AG04449 (cell line): Measurements from ENCODE around the gene SLFN11.
"Not testable (repeated sequence)": the region's sequence is repeated elsewhere in the genome, so short reads cannot be mapped to it uniquely, and the experiment has no call there.

ENCODE experiments used
- CTCF ChIA-PET: fragments of 350-600 bp; formaldehyde crosslinking; extraction: SDS; loops from one replicate; lab custom pipeline; 2021; ENCODE audit warnings: antibody characterized with exemption; lab: Yijun Ruan, JAX
- POLR2A ChIA-PET: fragments of 400-600, 350-600 bp; formaldehyde crosslinking; extraction: SDS; loops from one replicate; lab custom pipeline; 2020; ENCODE audit warnings: antibody characterized with exemption, inconsistent platforms; lab: Yijun Ruan, JAX
- DNase-seq: peaks from one replicate; pipeline ENCODE4 v3.0.0-alpha.2; 2010; ENCODE audit warnings: low read depth, low spot score
- H3K4me3 ChIP-seq: 2 replicates; pipeline ENCODE4 v1.5.1; 2011; ENCODE audit warnings: low read depth, mild to moderate bottlenecking, control low read depth, low read length
- CTCF ChIP-seq: IDR thresholded peaks from one replicate; pipeline ENCODE4 v1.5.1; 2011; ENCODE audit warnings: mild to moderate bottlenecking, moderate library complexity, low read length, control low read depth, inconsistent platforms; ENCODE audit not compliant: insufficient read depth; ENCODE audit errors: missing control alignments

Gene SLFN11

GRCh38 chr17:35373534-35373983, at the start of gene SLFN11:
TSS of gene SLFN11 (minus strand) at chr17:35373621. CDS start at chr17:35363807, 9,814 bp downstream.
- H3K4me3 ChIP-seq, result peak within 1 kb of the TSS; percentile 92
- TF ChIP-seq CTCF, result no peak
- POLR2A ChIA-PET, result interaction anchor here (0.6 to 2.1 kb wide), 19 partner anchors 10 to 1138 kb away, joined by 3 to 20 read pairs (median 4); partner anchors contain the start of genes PEX12, RASL10B, SLFN12 and SLFN13
- CTCF ChIA-PET, result interaction anchor here (0.8 kb wide), 2 partner anchors 165 to 435 kb away, joined by 3 read pairs; no protein-coding TSS in a partner anchor
- DNase-seq, result peak; percentile 88

- not testable (repeated sequence) for DNase-seq, H3K4me3 ChIP-seq
- CTCF ChIA-PET, result interaction anchor here (1.1 kb wide), 1 partner anchor 9 kb away, joined by 3 read pairs; no protein-coding TSS in a partner anchor
- POLR2A ChIA-PET, result interaction anchor here (0.7 kb wide), 1 partner anchor 1059 kb away, joined by 5 read pairs; no protein-coding TSS in a partner anchor
Observed at GRCh38 chr17:35421069-35421468, 47.6 kb upstream of the SLFN11 start.

GRCh38 chr17:35416659-35417058, 43.2 kb upstream of the SLFN11 start:
- no peak overlapping the region for H3K4me3 ChIP-seq
- POLR2A ChIA-PET, result no interaction called here
- no peak for DNase-seq
- TF ChIP-seq CTCF, result no peak
- CTCF ChIA-PET, result no interaction called here

DNA sequence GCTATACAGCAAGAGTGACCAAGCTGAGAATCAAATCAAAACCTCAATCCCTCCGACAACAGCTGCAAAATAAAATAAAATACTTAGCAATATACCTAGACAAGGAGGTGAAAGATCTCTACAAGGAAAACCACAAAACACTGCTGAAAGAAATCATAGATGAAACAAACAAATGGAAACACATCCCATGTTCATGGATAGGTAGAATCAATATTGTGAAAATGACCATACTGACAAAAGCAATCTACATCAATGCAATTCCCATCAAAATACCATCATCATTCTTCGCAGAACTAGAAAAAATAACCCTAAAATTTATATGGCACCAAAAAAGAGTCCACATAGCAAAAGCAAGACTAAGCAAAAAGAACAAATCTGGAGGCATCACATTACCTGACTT, 41.3 kb upstream of the SLFN11 start:
- CTCF ChIA-PET, H3K4me3 ChIP-seq, DNase-seq: not testable (repeated sequence)
- POLR2A ChIA-PET, result interaction anchor here (2.1 kb wide), 1 partner anchor 41 kb away, joined by 6 read pairs; the partner anchor contains the start of gene SLFN11

DNA sequence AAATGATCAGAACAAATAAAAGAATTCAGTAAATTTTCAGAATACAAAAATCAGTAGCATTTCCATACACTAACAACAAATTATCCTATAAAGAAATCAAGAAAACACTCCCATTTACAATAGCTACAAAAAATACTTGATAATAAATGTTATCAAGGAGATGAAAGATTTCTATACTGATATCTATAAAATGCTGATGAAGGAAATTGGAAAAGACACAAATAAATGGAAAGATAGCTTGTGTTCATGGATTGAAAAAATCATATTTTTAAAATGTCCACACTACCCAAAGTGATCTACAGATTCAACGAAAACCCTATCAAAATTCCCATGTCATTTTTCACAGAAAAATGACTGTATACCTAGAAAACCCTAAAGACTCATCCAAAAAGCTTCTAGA, 40.8 kb upstream of the SLFN11 start:
- POLR2A ChIA-PET, result interaction anchor here (2.1 kb wide), 1 partner anchor 41 kb away, joined by 6 read pairs; the partner anchor contains the start of gene SLFN11
- no peak for TF ChIP-seq CTCF
- DNase-seq, result no peak
- CTCF ChIA-PET, result no interaction called here
- no peak overlapping the region for H3K4me3 ChIP-seq

DNA sequence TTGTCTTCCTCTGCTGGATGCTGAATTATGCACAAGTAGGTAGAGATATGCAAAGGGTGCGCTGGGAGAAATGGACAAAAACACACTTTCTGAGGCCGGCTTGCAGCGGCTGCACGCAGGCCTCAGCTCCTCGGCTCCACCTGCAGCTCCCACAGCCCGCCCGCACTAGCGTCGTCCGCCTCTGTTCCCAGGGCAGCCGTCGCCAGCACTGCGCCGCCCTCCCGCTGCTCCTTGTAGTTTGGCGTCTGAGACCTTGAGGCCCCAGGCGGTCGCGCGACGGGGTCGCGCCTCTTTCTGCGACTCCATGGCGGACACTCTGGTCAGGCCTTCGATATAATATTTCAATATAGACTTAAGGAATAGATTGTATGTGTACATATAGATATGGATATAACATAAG, 34.1 kb upstream of the SLFN11 start:
- H3K4me3 ChIP-seq, result no peak overlapping the region
- POLR2A ChIA-PET, result no interaction called here
- no peak for TF ChIP-seq CTCF
- no peak for DNase-seq
- CTCF ChIA-PET, result no interaction called here

DNA sequence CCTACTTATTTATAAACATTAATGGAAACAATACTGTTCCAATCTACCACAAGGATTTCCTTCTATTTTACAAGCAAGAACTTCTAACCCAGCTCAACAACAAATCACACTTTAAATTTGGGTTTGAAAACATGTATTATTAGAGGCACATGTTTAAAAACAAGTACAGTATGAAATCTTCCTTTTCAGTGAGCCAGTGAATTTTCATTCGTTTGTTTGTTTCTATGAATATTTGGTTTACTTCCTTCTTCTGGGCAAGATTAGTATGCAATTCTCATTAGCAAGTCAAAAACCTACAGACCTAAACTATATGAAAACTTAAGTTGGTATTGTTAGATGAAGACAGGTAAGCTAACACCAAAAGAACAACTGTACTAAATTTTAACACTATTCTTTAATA, 33.1 kb upstream of the SLFN11 start:
- DNase-seq, result no peak
- POLR2A ChIA-PET, result no interaction called here
- no peak for TF ChIP-seq CTCF
- H3K4me3 ChIP-seq, result no peak overlapping the region
- CTCF ChIA-PET, result interaction anchor here (0.8 kb wide), 1 partner anchor 18 kb away, joined by 3 read pairs; no protein-coding TSS in a partner anchor
